ENCODE results near the gene UBE2H. TPM values are rescaled to one million over a fixed set of nuclear protein-coding genes. Genes with fewer than 3 reads are reported as not detected.

The UBE2H gene
- total and polyA plus RNA-seq, 2 of the 4 experiments (the other 2 are of a cell fraction): 34.6 to 49.4 TPM

DNA sequence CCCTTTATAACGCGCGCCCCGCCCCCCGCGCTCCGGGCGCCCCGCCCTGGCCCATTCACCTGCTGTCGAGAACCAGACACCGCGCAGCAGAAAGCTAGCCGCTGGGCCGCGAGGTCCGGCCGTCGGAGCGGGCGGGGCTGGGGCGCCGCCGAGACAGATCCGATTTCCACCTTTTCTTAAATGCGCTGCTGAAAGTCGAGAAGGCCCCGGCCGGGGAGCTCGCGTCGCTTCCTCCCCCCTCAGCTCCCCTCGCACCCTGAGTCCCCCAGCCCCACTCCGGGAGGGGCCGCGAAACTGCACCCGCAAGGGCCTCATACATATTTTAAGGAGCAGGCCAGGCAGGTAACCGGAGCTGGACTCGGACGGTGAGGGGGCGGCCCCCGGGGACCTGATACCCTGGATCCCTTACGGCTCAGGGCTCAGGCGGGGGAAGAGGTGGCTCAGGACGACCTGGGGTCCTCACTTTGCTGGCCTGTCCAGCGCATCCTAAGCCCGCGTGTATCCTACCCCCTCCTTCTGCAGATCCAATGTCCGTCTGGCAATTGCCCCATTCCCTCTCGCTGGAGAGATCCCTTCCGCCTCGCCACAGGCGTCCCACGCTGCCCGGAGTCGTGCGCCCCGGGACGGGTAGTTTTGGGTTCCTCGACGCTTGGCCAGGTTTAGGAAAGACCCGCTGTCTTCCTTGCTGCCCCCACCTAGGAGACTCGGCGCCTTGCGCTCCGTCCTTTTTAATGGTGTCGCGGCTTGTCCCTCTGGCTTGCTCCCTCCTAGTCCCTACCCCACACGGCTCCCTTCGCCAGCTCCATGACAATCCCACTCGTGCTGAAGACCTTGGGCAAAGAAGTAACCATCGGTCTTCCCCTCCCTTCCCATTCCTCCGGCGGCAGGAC is 170.6 kb downstream of the UBE2H start:
- peaks cover 14% of the 10 kb centered on the region for H3K9me3 ChIP-seq (ENCODE audit: control insufficient read depth, insufficient read depth, low read length)
- DNase-seq (no peak), ATAC-seq (ENCODE audit: low read depth) (no peak)
- H2AK9ac ChIP-seq (replicated peaks; ENCODE audit: low read depth, low read length, poor library complexity): no peak overlapping the region
- no peak overlapping the region for H2BK5ac ChIP-seq (ENCODE audit: low read depth, low read length, poor library complexity, severe bottlenecking)
- no peak overlapping the region for H3K9ac ChIP-seq (ENCODE audit: low read depth, low read length)
- POLR2A ChIA-PET (ENCODE audit: unreplicated experiment): no interaction called here
- no peaks in the 10 kb centered on the region for H3K79me1 ChIP-seq (ENCODE audit: low read depth in 1 of 2, low read length in 2 of 2)
- H3K4me2 ChIP-seq (ENCODE audit: low read depth, low read length): no peak overlapping the region
- intact Hi-C loops (cut with micrococcal nuclease) (no loop called here), in situ Hi-C loops (cut with MboI; ENCODE audit: low sequenced_read_pairs) (no loop called here), dilution Hi-C loops (cut with HindIII; ENCODE audit: low sequenced_read_pairs, unreplicated experiment) (no loop called here)
- H3K9me1 ChIP-seq (ENCODE audit: insufficient read depth, low read length): no peaks in the 10 kb centered on the region
- H2AK5ac ChIP-seq (ENCODE audit: low read depth, low read length): no peak overlapping the region
- H3K4me1 ChIP-seq (ENCODE audit: control insufficient read depth, insufficient read depth, low read length): peaks cover 2% of the 10 kb centered on the region; the same call in 1 of the 2 replicates
- H2BK20ac ChIP-seq (ENCODE audit: low read depth, low read length): no peak overlapping the region
- no peak overlapping the region for H4K91ac ChIP-seq (ENCODE audit: insufficient read depth, low read depth, low read length)
- CTCF ChIA-PET: interaction anchor here (0.6 to 0.7 kb wide), 2 partner anchors 61 to 864 kb away, joined by 3 to 15 read pairs; no protein-coding TSS in a partner anchor
- no peaks in the 10 kb centered on the region for H3K36me3 ChIP-seq (ENCODE audit: control insufficient read depth, insufficient read depth, low read length)
- no peak overlapping the region for H4K8ac ChIP-seq (ENCODE audit: low read depth in 2 of 2, low read length in 2 of 2)
- WGBS, 2 experiments (ENCODE audit: extremely low coverage in 2 of 2, insufficient read length in 1 of 2): 1% methylated on average over 43 of the region's 73 CpGs; no CpG with 5 or more reads in 1 of the 2 experiments
- no peak overlapping the region for H3K27ac ChIP-seq (ENCODE audit: insufficient read depth, low read length)
- H3K14ac ChIP-seq (replicated peaks; ENCODE audit: low read depth, low read length): no peak overlapping the region
- H4K20me1 ChIP-seq (ENCODE audit: insufficient read depth, low read length): peaks cover 38% of the 10 kb centered on the region
- no peak overlapping the region for H3K4ac ChIP-seq (ENCODE audit: low read depth, low read length)
- peak overlapping the region; percentile 7; the same call in 1 of the 2 replicates for H3K23ac ChIP-seq (ENCODE audit: low read depth, low read length)
- H2AFZ ChIP-seq (replicated peaks; ENCODE audit: low read length, poor library complexity): peak overlapping the region; percentile 1
- TF ChIP-seq ELK1 (IDR thresholded peaks at IDR 0.05; ENCODE audit: borderline replicate concordance, low read depth, low read length) (no peak), RAD21 (IDR thresholded peaks at IDR 0.05; ENCODE audit: low read length) (no peak), CTCF (conservative IDR thresholded peaks at IDR 0.05; ENCODE audit: low read depth, low read length) (no peak), MAZ (IDR thresholded peaks at IDR 0.05; ENCODE audit: borderline replicate concordance, low read depth, low read length) (no peak), CHD1 (IDR thresholded peaks at IDR 0.05; ENCODE audit: low read depth, low read length) (no peak)
- H3K4me3 ChIP-seq (ENCODE audit: insufficient read depth, low read depth, low read length): no peak overlapping the region
- no peak overlapping the region for H2BK120ac ChIP-seq (ENCODE audit: low read depth, low read length)
- no peak overlapping the region for H2BK15ac ChIP-seq (ENCODE audit: low read depth, low read length)
- no peak overlapping the region for H4K5ac ChIP-seq (ENCODE audit: low read depth, low read length)
- no peak overlapping the region for H3K56ac ChIP-seq (ENCODE audit: extremely low read depth, insufficient read depth, low read length)
- no peak overlapping the region for H3K18ac ChIP-seq (ENCODE audit: low read depth, low read length)
- H3K27me3 ChIP-seq (ENCODE audit: control insufficient read depth, insufficient read depth, low read length): peaks cover 96% of the 10 kb centered on the region
- no TSS peak for BruUV-seq (replicated peaks)

All from IMR-90 (cell line).